Stimulated activated effector memory CD8-positive, alpha-beta T cell treated with anti-CD3 and anti-CD28 coated beads, Interleukin-12 subunit alpha, Interleukin-12 subunit beta, amount 100 ng/mL, for 72 hours (primary cell): ENCODE measurements around the gene GYPC.
A peak's percentile ranks its signal among the peaks of the same experiment; 100 is the strongest.
"Not testable (repeated sequence)": the region's sequence is repeated elsewhere in the genome, so short reads cannot be mapped to it uniquely, and the experiment has no call there.

ENCODE experiments used
- ATAC-seq: fragments of 150-1000 bp; cut with Tn5 transposase; 2 replicates; pipeline ENCODE4 v1.10.0; 2021
- DNase-seq, 2 donors: peaks; one replicate each; pipeline ENCODE4 v3.0.0; 2021 to 2022; ENCODE audit warnings: low spot score in 2 of 2
- H3K27ac Mint-ChIP-seq: one replicate; pipeline ENCODE4 v1.8.0; 2022; ENCODE audit warnings: mild to moderate bottlenecking, mixed read lengths
- H3K36me3 Mint-ChIP-seq: one replicate; pipeline ENCODE4 v1.8.0; 2022; ENCODE audit warnings: mild to moderate bottlenecking, mixed read lengths
- H3K4me1 Mint-ChIP-seq: one replicate; pipeline ENCODE4 v1.8.0; 2022; ENCODE audit warnings: mixed read lengths
- H3K4me3 Mint-ChIP-seq: one replicate; pipeline ENCODE4 v1.8.0; 2022; ENCODE audit warnings: mild to moderate bottlenecking, mixed read lengths
- H3K9me3 Mint-ChIP-seq: one replicate; pipeline ENCODE4 v1.8.0; 2022; ENCODE audit warnings: mixed read lengths

GYPC gene, protein sequence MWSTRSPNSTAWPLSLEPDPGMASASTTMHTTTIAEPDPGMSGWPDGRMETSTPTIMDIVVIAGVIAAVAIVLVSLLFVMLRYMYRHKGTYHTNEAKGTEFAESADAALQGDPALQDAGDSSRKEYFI

DNA sequence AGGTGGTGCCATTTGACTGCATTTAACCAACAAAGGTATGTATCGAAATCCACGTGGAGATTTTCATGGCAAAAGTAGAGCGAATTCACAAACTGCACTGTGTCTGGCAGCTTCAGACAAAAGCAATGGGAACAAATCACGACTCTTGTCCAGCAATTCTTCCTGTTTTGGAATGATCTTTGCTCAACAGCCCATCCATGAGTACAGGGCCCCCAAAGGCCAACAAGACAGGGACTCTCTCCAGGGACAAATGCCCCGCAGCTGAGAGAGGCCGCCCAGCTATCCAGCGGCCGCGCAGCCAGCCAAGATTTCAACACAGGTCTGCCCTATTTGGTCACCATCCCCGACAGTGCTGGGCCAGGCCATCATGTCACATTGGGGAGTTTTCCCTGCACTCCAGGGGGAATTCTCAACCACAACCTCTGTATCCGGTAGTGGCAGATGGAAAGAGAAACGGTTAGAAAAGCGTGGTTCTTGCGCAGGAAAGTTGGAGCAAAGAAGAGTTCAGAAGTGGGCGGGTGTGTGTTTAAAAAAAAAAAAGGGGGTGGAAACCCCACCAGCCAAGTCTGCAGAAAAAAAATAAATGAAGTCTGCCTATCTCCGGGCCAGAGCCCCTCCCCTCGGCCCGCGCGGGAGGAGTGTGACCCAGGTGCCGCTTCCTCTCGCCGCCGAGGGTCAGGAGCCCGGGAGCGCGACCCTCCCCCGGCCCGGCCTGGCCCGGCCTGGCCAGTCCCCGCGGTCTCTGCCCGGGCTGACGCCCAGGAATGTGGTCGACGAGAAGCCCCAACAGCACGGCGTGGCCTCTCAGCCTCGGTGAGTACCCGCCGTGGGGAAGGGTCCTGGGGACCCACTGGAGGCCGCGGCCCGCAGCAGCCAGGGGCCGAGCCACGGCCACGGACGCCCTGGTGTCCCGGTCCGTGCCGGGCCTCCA, at the start of gene GYPC:
TSS of gene GYPC (plus strand) at position 659 of the 931 bp plus-strand sequence. CDS start at position 765, 106 bp downstream.
- DNase-seq = peak in 1 of 2 donors; percentile 76
- peak; percentile 42 for ATAC-seq
- Mint-ChIP-seq H3K36me3 (peaks cover 34% of the 10 kb centered on the region), H3K27ac (peak within 1 kb of the TSS; percentile 99), H3K4me3 (peak within 1 kb of the TSS; percentile 96), H3K9me3 (no peaks in the 10 kb centered on the region), H3K4me1 (peaks cover 50% of the 10 kb centered on the region)

- no peak overlapping the region for H3K4me3 Mint-ChIP-seq
- DNase-seq (no peak), ATAC-seq (no peak)
- no peak overlapping the region for H3K27ac Mint-ChIP-seq
- H3K4me1 Mint-ChIP-seq = no peaks in the 10 kb centered on the region
- H3K36me3 Mint-ChIP-seq = no peaks in the 10 kb centered on the region
- H3K9me3 Mint-ChIP-seq = no peaks in the 10 kb centered on the region
These were observed 41.3 kb upstream of the GYPC start for GRCh38 chr2:126614524-126615227.

DNA sequence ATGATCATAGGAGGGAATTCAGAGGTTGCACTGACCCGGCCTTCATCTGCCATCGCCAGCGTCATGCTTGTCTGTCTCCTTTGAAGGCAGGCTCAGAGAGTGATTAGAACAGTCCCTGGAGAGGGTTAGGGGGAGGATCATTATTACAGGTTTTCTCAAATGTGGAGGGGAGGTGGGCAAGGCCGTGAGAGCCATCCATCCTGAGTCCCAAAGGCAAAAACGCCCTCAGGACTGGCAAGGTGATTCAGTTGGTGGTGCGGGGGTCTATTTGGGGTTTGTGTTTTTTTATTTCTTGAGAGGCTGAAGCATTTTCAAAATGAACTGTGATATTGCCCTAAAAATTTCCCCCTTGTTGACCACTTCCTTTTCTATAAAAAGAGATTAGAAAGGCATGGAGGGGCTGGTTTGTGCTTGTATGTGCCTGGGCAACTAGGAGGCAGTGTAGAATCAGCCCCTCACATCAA, 39.3 kb upstream of the GYPC start:
- no peak for ATAC-seq
- no peaks in the 10 kb centered on the region for H3K4me1 Mint-ChIP-seq
- no peaks in the 10 kb centered on the region for H3K9me3 Mint-ChIP-seq
- no peak overlapping the region for H3K27ac Mint-ChIP-seq
- no peaks in the 10 kb centered on the region for H3K36me3 Mint-ChIP-seq
- no peak overlapping the region for H3K4me3 Mint-ChIP-seq
- DNase-seq = no peak

DNA sequence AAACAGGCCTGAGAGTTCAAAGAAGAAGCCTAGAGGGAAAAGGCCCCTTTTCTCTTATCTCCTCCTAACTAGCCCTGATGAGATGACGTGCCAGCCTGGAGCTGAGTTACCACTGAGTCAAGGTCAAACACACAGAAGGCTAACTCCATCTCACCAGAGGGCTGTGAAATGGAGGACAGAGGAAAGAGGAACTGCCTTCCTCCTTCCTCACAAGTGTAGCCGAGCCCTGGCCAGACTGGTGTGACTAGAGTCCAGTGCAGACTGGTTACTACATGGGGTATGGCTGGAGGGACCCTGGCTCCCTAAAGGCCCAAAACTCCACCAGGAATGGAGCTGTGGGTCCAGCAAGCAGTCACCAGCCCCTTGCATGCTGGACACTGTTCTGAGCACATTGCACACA, 35.7 kb upstream of the GYPC start:
- Mint-ChIP-seq H3K4me1 (no peaks in the 10 kb centered on the region), H3K4me3 (no peak overlapping the region), H3K9me3 (no peaks in the 10 kb centered on the region), H3K27ac (no peak overlapping the region), H3K36me3 (no peaks in the 10 kb centered on the region)
- peak; percentile 24 for ATAC-seq
- no peak for DNase-seq

DNA sequence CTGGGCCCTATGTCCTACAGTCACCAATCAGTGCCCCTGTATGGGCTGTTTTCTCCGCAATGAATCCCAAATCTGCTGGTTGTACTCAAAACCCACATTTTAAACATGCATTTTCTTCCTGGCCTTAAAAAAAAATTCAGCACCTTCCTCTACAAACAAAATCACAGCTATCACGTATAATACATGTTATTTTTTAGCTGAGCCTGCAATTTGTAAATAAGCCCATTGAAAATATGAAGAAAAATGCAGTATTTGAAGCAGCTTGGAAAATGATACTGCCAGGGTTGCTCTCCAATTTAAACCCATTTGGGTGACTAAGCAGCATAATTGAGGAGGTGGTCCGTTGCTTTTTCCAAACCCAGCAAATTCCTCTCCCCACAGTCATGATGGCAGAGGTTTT, 33.0 kb upstream of the GYPC start:
- Mint-ChIP-seq H3K27ac (no peak overlapping the region), H3K9me3 (no peaks in the 10 kb centered on the region), H3K4me1 (no peaks in the 10 kb centered on the region), H3K36me3 (no peaks in the 10 kb centered on the region), H3K4me3 (no peak overlapping the region)
- no peak for ATAC-seq
- no peak for DNase-seq

- no peaks in the 10 kb centered on the region for H3K4me1 Mint-ChIP-seq
- H3K4me3 Mint-ChIP-seq = no peak overlapping the region
- no peaks in the 10 kb centered on the region for H3K36me3 Mint-ChIP-seq
- DNase-seq = no peak
- no peak overlapping the region for H3K27ac Mint-ChIP-seq
- no peak for ATAC-seq
- H3K9me3 Mint-ChIP-seq = no peaks in the 10 kb centered on the region
These were observed 28.3 kb upstream of the GYPC start for GRCh38 chr2:126627643-126628042.

GRCh38 chr2:126634273-126634861, 21.6 kb upstream of the GYPC start:
- ATAC-seq = no peak
- Mint-ChIP-seq H3K4me3 (no peak overlapping the region), H3K9me3 (no peaks in the 10 kb centered on the region), H3K36me3 (no peaks in the 10 kb centered on the region), H3K27ac (no peak overlapping the region), H3K4me1 (no peaks in the 10 kb centered on the region)
- peak in 1 of 2 donors; percentile 50 for DNase-seq

- no peak overlapping the region for H3K4me3 Mint-ChIP-seq
- H3K4me1 Mint-ChIP-seq = no peaks in the 10 kb centered on the region
- no peak overlapping the region for H3K27ac Mint-ChIP-seq
- no peaks in the 10 kb centered on the region for H3K36me3 Mint-ChIP-seq
- DNase-seq (peak in 1 of 2 donors; percentile 34), ATAC-seq (no peak)
- no peaks in the 10 kb centered on the region for H3K9me3 Mint-ChIP-seq
These were observed 20.7 kb upstream of the GYPC start for GRCh38 chr2:126635281-126635680.

DNA sequence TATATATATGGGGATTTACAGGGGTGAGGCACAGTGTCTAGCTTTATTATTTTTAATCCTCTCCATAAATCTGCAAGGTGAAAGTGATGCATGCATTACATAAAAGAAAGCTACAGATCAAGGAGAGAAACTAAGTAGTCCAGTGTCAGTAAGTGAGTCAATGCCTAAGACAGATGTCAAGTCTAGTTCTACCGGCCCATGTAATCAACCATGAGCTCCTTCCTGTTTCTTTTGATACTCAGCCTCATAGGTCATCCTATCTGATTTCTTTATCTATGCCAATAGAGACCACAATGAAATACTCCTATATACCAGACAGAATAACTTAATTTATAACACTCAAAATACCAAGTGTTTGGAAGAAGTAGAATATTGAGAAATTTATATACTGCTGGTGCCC, 20.2 kb upstream of the GYPC start:
- Mint-ChIP-seq H3K36me3 (no peaks in the 10 kb centered on the region), H3K4me3 (no peak overlapping the region), H3K27ac (no peak overlapping the region), H3K4me1 (no peaks in the 10 kb centered on the region), H3K9me3 (no peaks in the 10 kb centered on the region)
- ATAC-seq (no peak), DNase-seq (no peak)

DNA sequence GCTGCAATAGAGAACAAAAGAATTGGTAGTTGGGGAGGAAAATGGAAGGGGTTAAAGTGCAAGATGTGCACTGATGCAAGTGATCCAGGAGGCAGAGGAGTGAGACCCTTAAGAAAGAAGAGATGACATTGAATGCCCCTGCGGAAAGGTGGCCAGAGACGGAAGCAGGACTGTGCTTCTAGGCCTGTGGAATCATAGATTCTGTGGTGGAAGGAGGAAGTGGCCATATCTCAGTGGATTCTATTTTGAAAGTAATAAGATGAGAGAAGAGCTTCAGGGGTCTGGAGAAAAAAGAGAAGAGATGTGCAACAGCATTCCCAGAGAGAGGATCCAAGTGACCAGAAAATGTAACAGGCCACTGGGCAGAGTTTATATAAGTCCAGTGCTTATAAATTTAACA, 18.6 kb upstream of the GYPC start:
- H3K9me3 Mint-ChIP-seq = no peaks in the 10 kb centered on the region
- no peak overlapping the region for H3K27ac Mint-ChIP-seq
- no peak for ATAC-seq
- peak in 1 of 2 donors; percentile 36 for DNase-seq
- H3K36me3 Mint-ChIP-seq = no peaks in the 10 kb centered on the region
- H3K4me1 Mint-ChIP-seq = no peaks in the 10 kb centered on the region
- H3K4me3 Mint-ChIP-seq = no peak overlapping the region

DNA sequence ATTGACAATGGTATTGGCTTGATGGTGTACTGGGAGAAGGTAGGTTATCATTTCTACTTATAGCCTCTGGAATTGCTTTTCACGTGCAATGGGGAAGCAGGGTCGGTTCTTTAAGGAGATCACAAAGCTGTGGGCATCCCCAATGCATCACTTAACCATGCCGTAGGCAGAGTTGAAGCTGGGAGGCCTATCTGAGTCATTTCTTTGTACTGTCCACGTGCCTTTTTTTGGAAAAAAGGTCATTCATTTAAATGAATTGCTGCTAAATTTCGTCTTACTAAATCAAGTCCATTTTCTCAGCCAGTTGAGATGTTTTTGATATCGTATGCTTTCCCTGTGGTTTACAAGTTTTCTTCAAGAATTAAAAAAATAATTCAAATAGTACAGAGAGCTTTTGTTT, 17.2 kb upstream of the GYPC start:
- no peak for ATAC-seq
- no peak overlapping the region for H3K4me3 Mint-ChIP-seq

DNA sequence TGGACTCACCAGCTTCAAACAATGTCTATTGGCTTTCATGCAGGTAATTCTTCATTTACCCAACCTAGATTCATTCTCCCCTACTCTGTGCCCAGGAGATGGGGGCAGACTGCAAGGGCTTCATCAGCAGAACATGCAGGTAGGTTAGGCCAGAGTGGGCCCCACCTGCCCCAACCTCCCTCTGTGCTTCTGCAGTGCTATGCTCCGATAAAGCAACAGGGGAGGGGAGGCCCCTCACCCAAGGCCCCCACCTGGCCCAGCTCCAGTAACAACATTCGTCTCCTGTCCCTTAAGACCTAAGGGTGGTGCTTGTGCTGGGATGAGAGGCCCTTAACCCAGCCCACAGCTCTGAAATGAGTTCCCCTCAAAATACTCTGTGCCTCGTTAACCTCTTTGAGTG, 16.7 kb upstream of the GYPC start:
- Mint-ChIP-seq H3K4me1 (no peaks in the 10 kb centered on the region), H3K4me3 (no peak overlapping the region), H3K27ac (no peak overlapping the region), H3K36me3 (no peaks in the 10 kb centered on the region), H3K9me3 (no peaks in the 10 kb centered on the region)
- ATAC-seq (no peak), DNase-seq (peak in 1 of 2 donors; percentile 32)

More for the DNA sequence above, 17.2 kb upstream of the GYPC start:
- Mint-ChIP-seq H3K27ac (no peak overlapping the region), H3K4me1 (no peaks in the 10 kb centered on the region), H3K36me3 (no peaks in the 10 kb centered on the region), H3K9me3 (no peaks in the 10 kb centered on the region)
- DNase-seq = peak in 1 of 2 donors; percentile 3

- not testable (repeated sequence) for H3K36me3 Mint-ChIP-seq, H3K4me1 Mint-ChIP-seq, ATAC-seq, H3K4me3 Mint-ChIP-seq, H3K9me3 Mint-ChIP-seq, H3K27ac Mint-ChIP-seq
- DNase-seq = peak in 1 of 2 donors; percentile 3
These were observed 14.7 kb upstream of the GYPC start for GRCh38 chr2:126641294-126641693.

DNA sequence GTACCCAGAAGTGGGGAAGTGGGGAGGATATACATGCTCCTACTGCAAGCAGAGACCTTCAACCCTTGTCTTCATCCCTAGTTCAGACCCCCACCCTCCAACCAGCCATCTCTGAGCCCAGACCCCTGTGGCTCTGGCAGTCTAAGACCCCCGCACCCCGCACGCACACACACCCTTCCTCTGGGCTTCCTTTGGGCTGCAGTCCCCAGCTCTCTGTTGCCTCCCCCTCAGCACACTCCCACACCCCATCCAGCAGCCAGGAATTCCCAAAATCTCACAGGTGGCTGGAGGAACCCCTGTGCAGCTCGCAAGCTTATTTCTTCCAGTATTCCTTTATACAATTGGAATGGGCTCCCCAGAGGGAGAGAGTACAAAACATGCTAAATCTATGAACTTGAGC, 13.9 kb upstream of the GYPC start:
- H3K36me3 Mint-ChIP-seq = no peaks in the 10 kb centered on the region
- no peaks in the 10 kb centered on the region for H3K4me1 Mint-ChIP-seq
- H3K9me3 Mint-ChIP-seq = no peaks in the 10 kb centered on the region
- peak in 1 of 2 donors; percentile 2 for DNase-seq
- no peak overlapping the region for H3K4me3 Mint-ChIP-seq
- no peak for ATAC-seq
- H3K27ac Mint-ChIP-seq = no peak overlapping the region

- H3K36me3 Mint-ChIP-seq = no peaks in the 10 kb centered on the region
- no peak overlapping the region for H3K4me3 Mint-ChIP-seq
- peak overlapping the region; percentile 11 for H3K27ac Mint-ChIP-seq
- no peaks in the 10 kb centered on the region for H3K4me1 Mint-ChIP-seq
- no peaks in the 10 kb centered on the region for H3K9me3 Mint-ChIP-seq
- ATAC-seq (no peak), DNase-seq (peak in 1 of 2 donors; percentile 7)
These were observed 12.5 kb upstream of the GYPC start for GRCh38 chr2:126643431-126643830.
